OCI-LY7 (cell line): ENCODE measurements around the gene ZFP36L2. TPM values are rescaled to one million over a fixed set of nuclear protein-coding genes. Genes with fewer than 3 reads are reported as not detected.

Experiments used
- BruUV-seq: library from RNA; stranded (reverse); fragments of 400-500 nt; replicated peaks from 2 replicates; lab custom pipeline; 2021; lab: Mats Ljungman, UMichigan
- CTCF ChIA-PET: fragments of 300-600 bp; sonication (Branson Sonifier 250); formaldehyde crosslinking; loops from one replicate; lab custom pipeline; 2022; ENCODE audit warnings: antibody characterized with exemption; ENCODE audit not compliant: unreplicated experiment; lab: Charles Lee
- POLR2A ChIA-PET: fragments of 300-600 bp; sonication (Branson Sonifier 250); formaldehyde crosslinking; loops from one replicate; lab custom pipeline; 2022; ENCODE audit warnings: antibody characterized with exemption; lab: Charles Lee
- DNase-seq: peaks from one replicate; pipeline ENCODE4 v3.0.0-alpha.2; 2015; ENCODE audit warnings: low spot score
- H2AFZ ChIP-seq: fragments of 200-600 bp; sonication (generic), shearing (Covaris generic); 2 replicates; pipeline ENCODE4 v1.6.1; 2014; ENCODE audit warnings: mild to moderate bottlenecking, antibody characterized with exemption, low read length, moderate library complexity
- H3K27ac ChIP-seq: fragments of 200-600 bp; sonication (generic); 2 replicates; pipeline ENCODE4 v1.5.1; 2014; ENCODE audit warnings: mixed run types, low read depth, mild to moderate bottlenecking, moderate library complexity, low read length, inconsistent platforms; ENCODE audit not compliant: poor library complexity, severe bottlenecking
- H3K36me3 ChIP-seq: fragments of 200-600 bp; sonication (generic); 2 replicates; pipeline ENCODE4 v1.6.1; 2014; ENCODE audit warnings: mild to moderate bottlenecking, antibody characterized with exemption, low read length, moderate library complexity, mixed read lengths; ENCODE audit not compliant: insufficient read depth
- H3K4me1 ChIP-seq: fragments of 200-600 bp; sonication (generic); 2 replicates; pipeline ENCODE4 v1.5.1; 2014; ENCODE audit warnings: mild to moderate bottlenecking, low read length; ENCODE audit not compliant: insufficient read depth, poor library complexity, severe bottlenecking
- H3K4me2 ChIP-seq: fragments of 200-600 bp; sonication (generic); 2 replicates; pipeline ENCODE4 v1.6.1; 2014; ENCODE audit warnings: mild to moderate bottlenecking, low read length
- H3K4me3 ChIP-seq: fragments of 200-600 bp; sonication (generic); 2 replicates; pipeline ENCODE4 v1.5.1; 2014; ENCODE audit warnings: mild to moderate bottlenecking, low read depth, low read length; ENCODE audit not compliant: poor library complexity, severe bottlenecking
- H3K79me2 ChIP-seq: fragments of 200-600 bp; sonication (generic); 2 replicates; pipeline ENCODE4 v1.6.1; 2016; ENCODE audit warnings: low read depth, mild to moderate bottlenecking, low read length, moderate library complexity, mixed read lengths; ENCODE audit not compliant: insufficient read depth
- H3K9me2 ChIP-seq: fragments of 200-600 bp; sonication (generic); 2 replicates; pipeline ENCODE4 v1.6.1; 2016; ENCODE audit warnings: mild to moderate bottlenecking, low read length, mixed read lengths; ENCODE audit not compliant: insufficient read depth
- H3K9me3 ChIP-seq: fragments of 200-600 bp; sonication (generic); 2 replicates; pipeline ENCODE4 v1.6.1; 2014; ENCODE audit warnings: mild to moderate bottlenecking, mixed run types, low read length, mixed read lengths
- H4K20me1 ChIP-seq: fragments of 200-600 bp; sonication (generic); 2 replicates; pipeline ENCODE4 v1.6.1; 2014; ENCODE audit warnings: mild to moderate bottlenecking, antibody characterized with exemption, low read length, moderate library complexity, mixed read lengths; ENCODE audit not compliant: insufficient read depth
- CTCF ChIP-seq: fragments of 200-600 bp; sonication (generic); conservative IDR thresholded peaks from 2 replicates; pipeline ENCODE4 v1.5.1; 2014; ENCODE audit warnings: mild to moderate bottlenecking, antibody characterized with exemption, low read length, moderate library complexity, mixed read lengths
- EZH2phosphoT487 ChIP-seq: fragments of 200-600 bp; sonication (generic); IDR thresholded peaks from 2 replicates; pipeline ENCODE4 v1.6.1; 2018; ENCODE audit warnings: low read depth, borderline replicate concordance, mild to moderate bottlenecking, mixed run types, antibody characterized with exemption, low read length, moderate library complexity, mixed read lengths
- intact Hi-C: fragments of 100-400 bp; cut with micrococcal nuclease; formaldehyde crosslinking; loops from one replicate; pipeline ENCODE4 v1.10.0; 2022; ENCODE audit not compliant: unreplicated experiment
- total RNA-seq, 2 experiments: library from RNA; depleted of rRNA in 1 of 2; stranded (reverse); fragments of >200 nt in 1 of 2; shearing (Covaris generic) in 1 of 2; gene quantifications; 2 replicates each; pipeline ENCODE4 v1.2.3, GENCODE V29; 2014 to 2022

The ZFP36L2 gene
- total RNA-seq, 2 experiments from 2014 or later = 6.8 to 37.2 TPM

DNA sequence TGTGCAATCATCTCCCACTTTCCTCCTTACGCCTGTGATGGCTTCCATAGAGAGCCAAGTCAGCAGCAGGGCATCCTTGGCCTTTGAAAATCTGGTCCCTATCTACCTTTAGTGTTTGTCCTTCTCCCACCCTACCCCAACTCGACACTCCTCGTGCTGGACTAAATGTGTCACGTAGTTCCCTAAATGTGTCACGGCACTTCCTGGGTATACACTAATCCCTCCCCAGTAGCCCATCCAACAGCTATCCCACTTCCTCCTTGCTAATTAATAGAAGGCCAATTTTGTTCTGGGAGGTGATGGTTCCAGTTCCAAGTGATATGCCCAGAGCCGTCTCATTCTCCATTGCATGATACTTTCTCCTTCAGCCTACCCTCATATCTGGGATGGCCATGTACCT is 36.5 kb upstream of the ZFP36L2 start:
- Histone ChIP-seq H3K4me3 (no peak overlapping the region), H3K9me3 (no peaks in the 10 kb centered on the region), H3K4me2 (no peak overlapping the region), H3K36me3 (no peaks in the 10 kb centered on the region), H3K9me2 (no peaks in the 10 kb centered on the region), H3K27ac (no peak overlapping the region), H2AFZ (no peak overlapping the region), H3K4me1 (no peaks in the 10 kb centered on the region), H4K20me1 (no peaks in the 10 kb centered on the region), H3K79me2 (no peaks in the 10 kb centered on the region)
- ChIA-PET CTCF (no interaction called here), POLR2A (no interaction called here)
- TF ChIP-seq EZH2phosphoT487 = no peak
- no peak for TF ChIP-seq CTCF
- no TSS peak for BruUV-seq
- DNase-seq = no peak
- intact Hi-C loops = no loop called here

GRCh38 chr2:43262239-43262638 is 35.8 kb upstream of the ZFP36L2 start:
- BruUV-seq = no TSS peak
- H3K36me3 ChIP-seq = no peaks in the 10 kb centered on the region
- CTCF ChIA-PET = no interaction called here
- H4K20me1 ChIP-seq = no peaks in the 10 kb centered on the region
- no peaks in the 10 kb centered on the region for H3K9me2 ChIP-seq
- H3K4me3 ChIP-seq = no peak overlapping the region
- intact Hi-C loops = no loop called here
- H3K4me1 ChIP-seq = no peaks in the 10 kb centered on the region
- H3K9me3 ChIP-seq = no peaks in the 10 kb centered on the region
- no peak for DNase-seq
- TF ChIP-seq CTCF (no peak), EZH2phosphoT487 (no peak)
- H3K4me2 ChIP-seq = no peak overlapping the region
- no peaks in the 10 kb centered on the region for H3K79me2 ChIP-seq
- POLR2A ChIA-PET = no interaction called here
- no peak overlapping the region for H3K27ac ChIP-seq
- H2AFZ ChIP-seq = no peak overlapping the region

DNA sequence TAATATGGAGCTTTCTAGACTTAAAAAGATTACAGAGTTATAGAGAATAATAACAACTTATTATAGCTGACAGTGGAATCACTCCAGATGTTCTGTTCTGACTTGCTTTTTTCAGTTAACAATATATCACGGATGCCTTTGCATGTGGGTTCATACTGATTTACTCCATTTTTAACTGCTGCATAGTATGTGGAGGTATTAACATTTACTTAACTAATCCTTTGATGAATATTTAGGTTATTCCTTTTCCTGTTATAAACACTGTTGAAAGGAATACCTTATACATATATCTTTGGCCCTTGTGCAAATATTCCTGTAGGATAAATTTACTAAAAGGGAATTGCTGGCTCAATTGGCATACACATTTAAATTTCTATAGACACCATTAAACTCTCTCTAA is 33.1 kb upstream of the ZFP36L2 start:
- H3K79me2 ChIP-seq = no peaks in the 10 kb centered on the region
- H3K4me3 ChIP-seq = no peak overlapping the region
- no peaks in the 10 kb centered on the region for H3K9me3 ChIP-seq
- ChIA-PET CTCF (no interaction called here), POLR2A (interaction anchor here (1.1 kb wide), 1 partner anchor 12 kb away, joined by 4 read pairs; no protein-coding TSS in a partner anchor)
- no peak overlapping the region for H2AFZ ChIP-seq
- no peak for DNase-seq
- no peak overlapping the region for H3K4me2 ChIP-seq
- no peak overlapping the region for H3K27ac ChIP-seq
- TF ChIP-seq CTCF = no peak
- no peak for TF ChIP-seq EZH2phosphoT487
- H3K9me2 ChIP-seq = no peaks in the 10 kb centered on the region
- no peaks in the 10 kb centered on the region for H3K36me3 ChIP-seq
- H4K20me1 ChIP-seq = no peaks in the 10 kb centered on the region
- intact Hi-C loops = no loop called here
- BruUV-seq = no TSS peak
- no peaks in the 10 kb centered on the region for H3K4me1 ChIP-seq
